T-cell (primary cell): ENCODE results near the gene OR5W2. TPM values are rescaled to one million over a fixed set of nuclear protein-coding genes. Genes with fewer than 3 reads are reported as not detected.
"Not testable (repeated sequence)": the region's sequence is repeated elsewhere in the genome, so short reads cannot be mapped to it uniquely, and the experiment has no call there.

Source experiments
- ATAC-seq, 4 experiments: fragments of 200-7000 bp in 3 of 4; fragments of 150-1000 bp in 1 of 4; cut with Tn5 transposase; replicated peaks in 1 of 4; 1 replicate in 3 of 4; 2 replicates in 1 of 4; pipeline ENCODE4 v1.10.0; 2021; ENCODE audit warnings: moderate library complexity in 3 of 4, mild to moderate bottlenecking in 2 of 4, moderate number of reproducible peaks in 1 of 4
- CTCF ChIA-PET, 2 donors: fragments of 300-600 bp; sonication (Branson Sonifier 250); formaldehyde crosslinking; loops; one replicate each; lab custom pipeline; 2022; ENCODE audit warnings: antibody characterized with exemption in 2 of 2; lab: Charles Lee
- POLR2A ChIA-PET, 2 donors: fragments of 300-600 bp; sonication (Branson Sonifier 250); formaldehyde crosslinking; loops; one replicate each; lab custom pipeline; 2022; ENCODE audit warnings: antibody characterized with exemption in 2 of 2; lab: Charles Lee
- DNase-seq, 35 experiments: peaks; one replicate each; pipeline versions ENCODE4 v3.0.0 to v3.0.0-alpha.2; 2013 to 2023
- H3K27ac ChIP-seq: one replicate; pipeline ENCODE4 v1.5.1; 2013; ENCODE audit warnings: low read length
- H3K27me3 ChIP-seq, 2 experiments: replicated peaks in 1 of 2; 1 replicate in 1 of 2; 2 replicates in 1 of 2; pipeline versions ENCODE4 v1.6.1 to v1.7.0; 2013; ENCODE audit warnings: low read length in 1 of 2, mixed read lengths in 1 of 2; ENCODE audit not compliant: control insufficient read depth in 2 of 2, insufficient read depth in 2 of 2; ENCODE audit errors: extremely low read depth in 1 of 2
- H3K36me3 ChIP-seq, 2 donors: 1 replicate in 1 of 2; 2 replicates in 1 of 2; pipeline versions ENCODE4 v1.6.1 to v1.7.0; 2013; ENCODE audit warnings: low read length in 1 of 2; ENCODE audit not compliant: control insufficient read depth in 2 of 2, insufficient read depth in 1 of 2; ENCODE audit errors: extremely low read depth in 1 of 2
- H3K4me1 ChIP-seq, 2 experiments: 1 replicate in 1 of 2; 2 replicates in 1 of 2; pipeline versions ENCODE4 v1.6.1 to v1.7.0; 2013; ENCODE audit warnings: low read length in 2 of 2, mixed read lengths in 1 of 2; ENCODE audit not compliant: insufficient read depth in 2 of 2, control insufficient read depth in 1 of 2; ENCODE audit errors: extremely low read depth in 1 of 2
- H3K4me3 ChIP-seq, 2 donors: 1 replicate in 1 of 2; 2 replicates in 1 of 2; pipeline versions ENCODE4 v1.5.1 to v1.7.0; 2013; ENCODE audit warnings: mild to moderate bottlenecking in 2 of 2, low read length in 1 of 2, moderate library complexity in 1 of 2; ENCODE audit not compliant: control insufficient read depth in 1 of 2; ENCODE audit errors: extremely low read depth in 1 of 2
- H3K9me3 ChIP-seq: 2 replicates; pipeline ENCODE4 v1.7.0; 2013
- H3K27ac Mint-ChIP-seq, 2 donors: one replicate each; pipeline ENCODE4 v1.8.0; 2020 to 2021; ENCODE audit warnings: mild to moderate bottlenecking in 2 of 2, mixed read lengths in 2 of 2
- H3K27me3 Mint-ChIP-seq, 2 donors: one replicate each; pipeline ENCODE4 v1.8.0; 2021 to 2022; ENCODE audit warnings: mixed read lengths in 2 of 2
- H3K36me3 Mint-ChIP-seq: one replicate; pipeline ENCODE4 v1.8.0; 2021; ENCODE audit warnings: mixed read lengths
- H3K4me1 Mint-ChIP-seq, 3 donors: one replicate each; pipeline ENCODE4 v1.8.0; 2020 to 2022; ENCODE audit warnings: mixed read lengths in 3 of 3, mild to moderate bottlenecking in 1 of 3
- H3K4me3 Mint-ChIP-seq, 3 donors: one replicate each; pipeline ENCODE4 v1.8.0; 2020 to 2022; ENCODE audit warnings: mild to moderate bottlenecking in 3 of 3, mixed read lengths in 3 of 3, moderate library complexity in 3 of 3
- H3K9me3 Mint-ChIP-seq, 3 donors: one replicate each; pipeline ENCODE4 v1.8.0; 2020 to 2022; ENCODE audit warnings: mixed read lengths in 3 of 3
- WGBS: methylation state at CpG from one replicate; pipeline ENCODE4 v1.1.5; 2013; ENCODE audit warnings: missing lambda C conversion rate; ENCODE audit not compliant: insufficient coverage; 5-methylcytosine and 5-hydroxymethylcytosine counted together
- total RNA-seq, 35 experiments: library from RNA in 6 of 35; stranded (reverse) in 6 of 35; fragments of 120-200 nt in 1 of 35; gene quantifications; one replicate each; pipeline versions ENCODE4 v1.2.1 to v1.2.4 and lab custom pipeline; 2013 to 2026

OR5W2 gene
- total RNA-seq, 5 donors from 2014 or later (not counting 1 experiment from before 2014, with no cell fraction given): not detected

- Histone ChIP-seq H3K27me3 (no peaks in the 10 kb centered on the region), H3K4me1 (no peaks in the 10 kb centered on the region), H3K36me3 (no peaks in the 10 kb centered on the region), H3K27ac (no peak overlapping the region), H3K9me3 (peaks cover 3% of the 10 kb centered on the region), H3K4me3 (no peak overlapping the region)
- ChIA-PET CTCF (no interaction called here), POLR2A (no interaction called here)
- Mint-ChIP-seq H3K27me3 (no peaks in the 10 kb centered on the region), H3K4me1 (no peaks in the 10 kb centered on the region), H3K4me3 (no peak overlapping the region), H3K27ac (no peak overlapping the region), H3K36me3 (no peaks in the 10 kb centered on the region), H3K9me3 (peaks cover 12 to 30% (median 19%) of the 10 kb centered on the region in 3 donors)
- ATAC-seq: no peak
- WGBS: no CpG with 5 or more reads among the region's 2 CpGs
- no peak for DNase-seq
These were observed 12.1 kb downstream of the OR5W2 start for GRCh38 chr11:55902308-55902707.

GRCh38 chr11:55895216-55895615 lies 19.2 kb downstream of the OR5W2 start:
- Histone ChIP-seq H3K36me3 (no peaks in the 10 kb centered on the region), H3K27ac (no peak overlapping the region), H3K4me3 (no peak overlapping the region), H3K9me3 (no peaks in the 10 kb centered on the region), H3K27me3 (no peaks in the 10 kb centered on the region), H3K4me1 (no peaks in the 10 kb centered on the region)
- Mint-ChIP-seq H3K4me3 (no peak overlapping the region), H3K36me3 (no peaks in the 10 kb centered on the region), H3K27me3 (no peaks in the 10 kb centered on the region), H3K4me1 (no peaks in the 10 kb centered on the region), H3K9me3 (peaks cover 0 to 27% (median 11%) of the 10 kb centered on the region in 3 donors), H3K27ac (no peak overlapping the region)
- POLR2A ChIA-PET: no interaction called here
- CTCF ChIA-PET: no interaction called here
- no peak for DNase-seq
- 64% methylated on average over 4 of the region's 8 CpGs for WGBS
- ATAC-seq: no peak

- H3K9me3 ChIP-seq, H3K4me3 Mint-ChIP-seq, CTCF ChIA-PET, H3K27ac ChIP-seq, H3K36me3 Mint-ChIP-seq, H3K27me3 Mint-ChIP-seq, DNase-seq, ATAC-seq, POLR2A ChIA-PET, H3K4me3 ChIP-seq, H3K27ac Mint-ChIP-seq, H3K27me3 ChIP-seq, H3K4me1 ChIP-seq, H3K4me1 Mint-ChIP-seq, H3K36me3 ChIP-seq: not testable (repeated sequence)
- H3K9me3 Mint-ChIP-seq: peaks cover 3 to 15% (median 9%) of the 10 kb centered on the region in 3 donors
- 87% methylated on average over 4 of the region's 9 CpGs for WGBS
These were observed 28.9 kb downstream of the OR5W2 start for GRCh38 chr11:55885481-55885880.

GRCh38 chr11:55884995-55885394 lies 29.4 kb downstream of the OR5W2 start:
- H3K27me3 ChIP-seq, CTCF ChIA-PET, H3K27ac ChIP-seq, ATAC-seq, POLR2A ChIA-PET, DNase-seq, H3K4me1 Mint-ChIP-seq, H3K27ac Mint-ChIP-seq, H3K36me3 ChIP-seq, H3K9me3 ChIP-seq, H3K4me3 ChIP-seq, H3K4me1 ChIP-seq, H3K4me3 Mint-ChIP-seq, H3K36me3 Mint-ChIP-seq, H3K27me3 Mint-ChIP-seq: not testable (repeated sequence)
- WGBS: 88% methylated on average over 2 of the region's 4 CpGs
- peaks cover 3 to 15% (median 9%) of the 10 kb centered on the region in 3 donors for H3K9me3 Mint-ChIP-seq

- H3K36me3 Mint-ChIP-seq, H3K27ac ChIP-seq, H3K27me3 ChIP-seq, CTCF ChIA-PET, H3K4me3 Mint-ChIP-seq, H3K36me3 ChIP-seq, H3K4me3 ChIP-seq, H3K4me1 Mint-ChIP-seq, ATAC-seq, H3K27me3 Mint-ChIP-seq, POLR2A ChIA-PET, H3K27ac Mint-ChIP-seq, H3K9me3 ChIP-seq, DNase-seq, H3K4me1 ChIP-seq: not testable (repeated sequence)
- WGBS: no CpG with 5 or more reads among the region's 1 CpG
- peaks cover 3 to 12% (median 7%) of the 10 kb centered on the region in 3 donors for H3K9me3 Mint-ChIP-seq
These were observed 31.4 kb downstream of the OR5W2 start, which contains the start of gene TRIM51 for GRCh38 chr11:55882997-55883396. TSS of gene TRIM51 (plus strand) at chr11:55883297. CDS start at chr11:55885429, 2,132 bp downstream.

GRCh38 chr11:55873146-55873545 lies 41.2 kb downstream of the OR5W2 start:
- POLR2A ChIA-PET, H3K36me3 ChIP-seq, H3K27me3 ChIP-seq, H3K9me3 ChIP-seq, H3K9me3 Mint-ChIP-seq, H3K4me3 ChIP-seq, H3K4me1 ChIP-seq, ATAC-seq, H3K36me3 Mint-ChIP-seq, H3K27ac ChIP-seq, DNase-seq, H3K4me3 Mint-ChIP-seq, H3K27ac Mint-ChIP-seq, CTCF ChIA-PET, H3K4me1 Mint-ChIP-seq, H3K27me3 Mint-ChIP-seq: not testable (repeated sequence)
- WGBS: 39% methylated on average over 31 of the region's 34 CpGs

- H3K9me3 Mint-ChIP-seq, H3K4me3 ChIP-seq, H3K27me3 Mint-ChIP-seq, H3K4me1 ChIP-seq, CTCF ChIA-PET, H3K36me3 Mint-ChIP-seq, H3K27ac ChIP-seq, H3K4me1 Mint-ChIP-seq, H3K36me3 ChIP-seq, H3K27me3 ChIP-seq, H3K4me3 Mint-ChIP-seq, H3K27ac Mint-ChIP-seq, H3K9me3 ChIP-seq, POLR2A ChIA-PET, DNase-seq, ATAC-seq: not testable (repeated sequence)
- 29% methylated on average over 32 of the region's 33 CpGs for WGBS
These were observed 41.7 kb downstream of the OR5W2 start for GRCh38 chr11:55872731-55873130.
